DMS53 (cell line): ENCODE measurements around the gene BAD.
"Not testable (repeated sequence)": the region's sequence is repeated elsewhere in the genome, so short reads cannot be mapped to it uniquely, and the experiment has no call there.

Experiments used
- DNase-seq: peaks from one replicate; lab custom pipeline; 2025; lab: John Stamatoyannopoulos, UW

Gene BAD

DNA sequence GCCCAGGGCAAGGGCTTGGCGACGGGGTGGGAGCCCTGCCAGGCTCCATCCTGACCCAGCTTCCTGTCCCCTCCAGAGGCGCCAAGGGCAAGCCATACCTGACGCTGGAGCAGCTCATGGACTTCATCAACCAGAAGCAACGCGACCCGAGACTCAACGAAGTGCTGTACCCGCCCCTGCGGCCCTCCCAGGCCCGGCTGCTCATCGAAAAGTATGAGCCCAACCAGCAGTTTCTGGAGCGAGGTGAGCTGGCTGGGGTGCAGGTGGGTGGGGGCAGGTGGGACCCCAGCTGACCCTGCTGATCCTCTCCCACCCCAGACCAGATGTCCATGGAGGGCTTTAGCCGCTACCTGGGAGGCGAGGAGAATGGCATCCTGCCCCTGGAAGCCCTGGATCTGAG lies 28.2 kb downstream of the BAD start:
- DNase-seq = no peak

DNA sequence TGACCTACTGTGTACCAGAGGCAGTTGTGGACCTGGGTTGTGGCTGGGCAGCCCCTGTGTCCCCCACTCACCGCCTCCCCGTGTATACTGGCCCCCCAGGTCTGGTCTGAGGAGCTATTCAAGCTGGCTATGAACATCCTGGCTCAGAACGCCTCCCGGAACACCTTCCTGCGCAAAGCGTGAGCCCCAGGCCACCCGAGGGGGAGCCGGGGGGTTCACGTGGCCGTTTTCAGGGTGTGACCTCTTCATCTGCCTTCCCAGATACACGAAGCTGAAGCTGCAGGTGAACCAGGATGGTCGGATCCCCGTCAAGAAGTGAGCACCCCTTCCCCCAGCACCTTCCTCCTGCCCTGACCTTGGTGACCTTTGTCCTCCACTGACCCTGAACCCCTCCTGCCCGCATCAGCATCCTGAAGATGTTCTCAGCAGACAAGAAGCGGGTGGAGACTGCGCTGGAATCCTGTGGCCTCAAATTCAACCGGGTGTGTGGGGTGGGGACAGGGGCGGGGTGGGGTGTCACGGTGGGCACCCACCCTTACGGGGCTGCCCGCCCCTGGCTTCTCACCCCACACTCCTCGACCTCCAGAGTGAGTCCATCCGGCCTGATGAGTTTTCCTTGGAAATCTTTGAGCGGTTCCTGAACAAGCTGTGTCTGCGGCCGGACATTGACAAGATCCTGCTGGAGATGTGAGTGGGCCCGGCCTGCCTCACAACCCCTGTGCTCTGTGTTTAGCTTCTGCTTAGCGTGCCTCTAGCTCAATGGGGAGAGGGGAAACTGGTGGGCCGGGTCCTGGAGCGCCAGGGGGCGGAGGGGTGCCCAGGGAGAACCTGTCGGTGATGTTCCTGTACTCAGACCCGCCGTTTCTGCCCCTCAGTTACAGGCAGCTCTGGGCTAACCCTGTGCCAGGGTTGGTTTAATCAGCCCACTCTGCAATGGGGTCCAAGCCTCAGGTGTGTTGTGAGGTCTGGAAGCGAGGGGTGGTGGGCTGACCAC lies 29.0 kb downstream of the BAD start:
- no peak for DNase-seq

DNA sequence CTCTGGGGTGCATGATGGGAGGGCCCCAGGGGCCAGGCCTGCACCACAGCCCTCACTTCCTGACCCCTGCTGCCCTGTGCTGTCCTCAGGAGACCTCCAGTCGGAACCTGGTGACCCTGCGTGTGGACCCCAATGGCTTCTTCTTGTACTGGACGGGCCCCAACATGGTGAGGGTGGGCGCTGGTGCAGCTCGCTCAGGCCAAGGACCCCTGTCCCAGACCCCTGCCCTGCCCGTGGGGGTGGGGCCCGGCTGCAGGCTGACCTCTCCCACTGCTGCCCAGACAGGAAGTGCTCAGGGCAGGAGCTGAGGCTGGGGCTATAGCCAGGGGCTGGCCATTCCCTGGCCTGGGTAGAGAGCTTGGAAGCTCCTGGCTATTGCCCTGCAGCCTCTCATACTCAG lies 30.1 kb downstream of the BAD start:
- no peak for DNase-seq

DNA sequence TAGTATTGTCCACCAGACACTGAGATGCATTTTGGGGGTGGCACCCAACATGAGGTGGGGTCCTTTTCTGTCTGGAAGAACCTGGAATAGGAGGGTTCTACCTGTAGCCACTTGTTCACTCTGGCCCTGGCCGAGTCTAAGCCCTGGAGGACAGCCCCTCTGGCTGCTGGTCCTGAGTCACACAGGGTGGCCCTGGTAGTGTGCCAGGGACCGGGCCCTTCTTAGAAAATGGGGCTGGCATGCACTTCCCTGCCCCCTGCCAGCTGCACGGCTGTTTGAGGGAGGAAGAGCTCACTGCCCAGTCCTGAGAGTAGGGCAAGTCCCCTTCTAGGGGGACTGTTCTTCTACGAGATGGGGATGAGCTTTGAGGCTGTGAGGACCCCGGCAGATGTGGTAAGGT lies 31.0 kb downstream of the BAD start:
- no peak for DNase-seq

DNA sequence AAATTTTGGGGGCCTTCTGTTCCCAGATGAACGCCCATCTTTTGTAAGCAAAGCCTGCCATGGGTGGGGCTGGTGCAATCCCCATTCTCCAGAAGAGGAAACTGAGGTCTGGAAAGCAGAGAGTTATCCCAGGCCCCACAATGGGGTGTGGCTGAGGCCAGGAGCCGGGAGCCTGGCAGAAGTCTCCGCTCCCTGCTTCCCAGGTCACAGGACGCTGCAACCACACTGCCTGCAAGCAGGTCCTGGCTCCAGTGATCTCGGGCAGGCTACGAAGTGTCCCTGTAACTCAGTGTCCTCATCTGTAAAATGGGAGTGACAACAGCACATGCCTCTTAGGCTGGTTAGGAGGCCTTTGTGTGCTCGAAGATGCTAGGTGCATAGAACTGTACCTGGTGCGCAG lies 31.4 kb downstream of the BAD start:
- no peak for DNase-seq

DNA sequence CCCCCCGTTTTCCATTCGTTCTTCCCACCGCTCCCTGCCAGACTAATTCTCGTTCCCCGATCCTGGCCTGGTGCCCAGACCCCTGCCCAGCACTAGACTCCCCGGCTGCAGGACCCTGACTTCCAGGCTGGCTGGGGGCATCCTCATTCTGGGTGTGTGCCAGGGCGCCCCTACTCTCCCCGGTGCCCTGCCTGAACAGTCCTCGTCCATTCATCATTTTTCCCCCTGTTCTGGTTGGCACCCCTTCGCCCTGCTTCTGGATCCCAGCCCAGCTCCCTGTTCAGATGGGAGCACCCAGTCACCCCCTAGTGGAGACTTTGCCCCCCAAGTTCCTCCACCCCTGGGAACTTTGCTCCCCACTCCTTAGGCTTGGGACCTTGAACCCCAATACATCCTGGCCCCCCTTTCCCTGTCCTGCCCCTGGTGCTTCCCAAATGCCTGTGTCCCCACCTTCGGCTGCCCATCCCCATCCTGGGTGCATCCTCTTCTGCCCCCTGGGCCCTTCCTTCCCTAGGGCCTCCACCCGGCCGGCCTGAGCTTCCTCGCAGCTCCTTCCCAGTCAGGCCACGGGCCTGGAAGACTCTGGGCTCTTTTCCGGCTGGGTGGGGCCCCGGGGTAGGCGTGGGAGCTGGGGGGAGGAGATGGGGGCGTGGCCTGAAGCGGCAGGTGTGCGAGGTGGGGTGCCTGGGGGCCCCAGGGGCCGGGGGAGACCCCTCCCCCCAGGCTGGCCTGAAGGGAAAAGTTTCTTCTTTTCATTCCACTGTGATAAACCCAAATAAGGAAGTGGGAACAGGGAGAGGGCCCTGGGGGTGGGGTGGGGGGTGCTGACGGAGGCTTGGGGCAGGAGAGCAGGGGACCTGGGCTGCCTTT lies 32.2 kb downstream of the BAD start:
- DNase-seq = peak; percentile 64

DNA sequence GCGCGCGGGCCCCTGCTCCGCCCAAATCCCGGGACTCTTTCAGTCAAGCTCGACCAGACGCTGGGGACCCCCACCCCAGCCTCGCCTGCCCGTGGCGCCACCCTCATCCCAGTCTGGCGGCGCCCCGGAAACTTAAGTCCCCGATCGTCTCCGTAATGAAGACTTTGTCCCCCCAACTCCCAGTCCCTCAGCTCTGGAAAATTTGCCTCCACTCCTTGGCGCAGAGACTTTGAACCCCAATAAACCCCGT lies 32.8 kb downstream of the BAD start:
- no peak for DNase-seq

DNA sequence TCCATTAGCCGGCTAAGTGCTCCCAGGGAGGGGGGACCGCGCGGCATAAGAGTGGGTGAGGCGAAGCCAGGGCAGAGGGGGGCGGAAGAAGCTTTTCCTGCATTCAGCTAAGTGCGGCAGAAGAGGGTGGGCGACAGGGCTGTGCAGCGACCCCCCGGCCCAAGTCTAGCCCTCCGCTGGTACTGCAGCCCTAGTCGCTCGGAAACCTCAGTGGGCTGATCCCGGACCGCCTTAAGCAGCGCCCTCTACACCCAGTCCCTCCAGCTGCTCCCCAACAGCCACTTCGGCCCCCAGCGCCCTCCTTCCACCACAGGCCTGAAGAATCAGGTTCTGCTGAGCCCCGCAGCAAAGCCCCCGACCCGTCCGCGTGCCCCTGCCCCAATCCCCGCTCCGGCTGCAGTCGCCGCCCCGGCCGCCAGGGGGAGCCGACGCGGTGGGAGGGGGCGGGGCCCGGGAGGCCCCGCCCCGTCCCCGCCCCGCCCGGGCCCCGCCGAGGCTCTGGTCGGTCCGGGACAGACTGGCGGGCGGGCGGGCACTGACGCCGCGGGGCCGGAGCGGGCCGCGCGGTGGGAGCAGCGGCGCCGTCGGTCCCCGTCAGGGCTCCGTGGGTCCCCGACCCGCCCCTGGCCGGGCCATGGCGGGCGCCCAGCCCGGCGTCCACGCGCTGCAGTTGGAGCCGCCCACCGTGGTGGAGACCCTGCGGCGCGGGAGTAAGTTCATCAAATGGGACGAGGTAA lies 33.3 kb downstream of the BAD start, which contains the start of gene PLCB3:
Gene PLCB3, plus strand, starts transcription at position 515 of the 737 bp plus-strand sequence. Its CDS starts 120 bp downstream, at position 635.
- DNase-seq = peak; percentile 77

DNA sequence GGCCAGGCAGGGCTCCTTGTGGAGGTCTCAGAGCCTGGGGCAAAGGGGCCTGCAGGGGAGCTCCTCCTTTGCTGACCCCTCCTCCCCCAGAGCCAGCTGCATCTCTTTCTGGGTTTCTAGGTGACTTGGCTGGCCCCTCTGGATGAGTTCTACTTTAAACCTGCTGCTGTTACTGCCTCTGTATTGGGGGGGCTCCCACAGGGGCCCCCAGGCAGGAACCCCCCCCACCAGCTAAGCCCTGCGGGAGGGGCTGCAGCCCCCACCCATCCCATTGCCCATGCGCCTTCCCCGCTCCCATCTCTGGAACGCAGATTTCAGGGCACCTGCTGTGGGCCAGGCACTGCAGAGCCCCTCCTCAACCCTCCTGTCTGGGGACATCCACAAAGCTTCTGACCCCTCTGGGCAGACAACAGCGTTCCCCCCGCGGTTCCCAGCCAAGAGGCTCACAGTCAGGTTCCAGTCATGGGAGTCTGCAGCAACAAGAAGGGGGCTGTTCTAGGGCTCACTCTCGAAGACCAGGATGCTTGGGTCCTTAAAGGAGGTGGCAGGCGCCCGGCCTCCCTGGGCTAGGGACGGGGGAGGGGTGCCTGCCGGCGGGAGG lies 34.0 kb downstream of the BAD start:
- peak; percentile 69 for DNase-seq

DNA sequence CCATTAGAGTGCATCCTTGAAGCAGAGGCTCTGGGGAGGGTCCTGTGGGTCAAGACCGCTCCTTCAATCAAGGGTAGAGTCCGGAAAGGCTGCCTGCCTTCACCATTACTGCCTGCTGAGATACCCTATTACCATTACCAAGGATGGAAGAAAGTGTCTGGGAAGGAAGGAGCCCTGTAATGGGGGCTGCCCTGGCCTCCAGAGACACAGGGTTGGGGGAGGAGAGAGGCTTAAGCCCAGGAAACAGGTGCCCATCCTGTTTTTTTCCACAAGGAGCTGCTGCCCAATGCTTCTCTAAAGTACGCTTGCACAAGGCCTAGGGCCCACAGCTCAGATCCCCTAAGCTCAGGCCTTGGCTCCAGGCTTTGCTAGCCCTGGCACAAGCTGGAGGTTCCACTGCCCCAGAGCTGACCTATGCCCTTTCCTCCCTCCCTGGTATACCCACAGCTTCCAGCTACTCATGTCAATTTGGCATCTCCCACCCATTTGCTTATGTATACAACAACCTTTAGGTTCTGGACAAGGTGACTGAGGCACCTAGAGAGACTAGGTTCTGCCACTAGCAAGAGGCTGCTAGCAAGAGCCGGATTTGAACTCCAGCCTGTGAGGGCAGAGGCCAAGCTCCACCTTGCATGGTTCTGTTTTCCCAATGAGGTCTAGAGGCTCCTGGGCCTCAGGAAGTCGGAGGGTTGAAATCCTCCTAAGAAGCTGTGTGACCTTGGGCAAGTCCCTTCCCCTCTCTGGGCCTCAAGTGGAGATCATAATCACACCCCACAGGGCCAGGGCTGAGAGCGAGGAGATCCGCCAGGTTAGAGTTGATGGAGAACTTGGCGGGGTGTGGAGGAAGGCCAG lies 34.7 kb downstream of the BAD start:
- DNase-seq = peak; percentile 32

DNA sequence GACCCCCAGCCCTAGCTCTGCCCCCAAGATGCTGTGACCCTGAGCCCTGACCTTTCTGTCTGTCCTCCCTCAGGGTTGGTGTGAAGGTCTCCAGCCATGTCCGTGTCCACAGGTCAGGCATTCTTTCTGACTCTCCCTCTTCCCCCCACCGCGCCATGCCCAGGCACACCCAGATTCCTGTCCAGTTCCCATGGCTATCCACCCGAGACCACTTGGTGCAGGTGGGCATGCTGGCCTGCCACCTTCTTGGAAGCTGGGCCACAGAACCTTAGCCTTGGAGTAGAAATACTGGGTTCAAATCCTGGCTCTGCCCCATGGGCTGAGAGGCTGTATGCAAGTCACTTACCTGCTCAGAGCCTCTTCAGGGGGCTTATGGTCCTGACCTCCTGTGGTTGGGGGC lies 35.4 kb downstream of the BAD start:
- DNase-seq = no peak

DNA sequence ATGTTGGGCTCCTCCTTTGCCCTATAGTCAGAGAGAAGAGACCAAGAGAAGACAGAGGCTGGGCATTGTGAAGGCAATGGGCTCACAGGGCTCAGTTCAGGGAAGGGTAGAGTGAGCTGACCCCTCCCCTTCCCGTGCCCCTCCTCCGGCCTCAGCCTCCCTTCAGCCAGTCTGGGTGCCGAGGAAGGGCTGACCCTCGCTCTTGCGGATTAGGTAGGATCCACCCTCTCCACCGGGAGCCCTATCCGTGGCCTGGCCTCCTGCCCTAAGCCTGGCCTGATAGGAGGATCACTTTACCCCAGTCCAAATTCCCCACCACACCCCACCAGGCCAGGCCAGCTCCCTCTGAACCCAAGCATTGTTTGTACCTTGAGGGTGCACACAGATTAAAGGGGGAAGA lies 35.9 kb downstream of the BAD start:
- no peak for DNase-seq

DNA sequence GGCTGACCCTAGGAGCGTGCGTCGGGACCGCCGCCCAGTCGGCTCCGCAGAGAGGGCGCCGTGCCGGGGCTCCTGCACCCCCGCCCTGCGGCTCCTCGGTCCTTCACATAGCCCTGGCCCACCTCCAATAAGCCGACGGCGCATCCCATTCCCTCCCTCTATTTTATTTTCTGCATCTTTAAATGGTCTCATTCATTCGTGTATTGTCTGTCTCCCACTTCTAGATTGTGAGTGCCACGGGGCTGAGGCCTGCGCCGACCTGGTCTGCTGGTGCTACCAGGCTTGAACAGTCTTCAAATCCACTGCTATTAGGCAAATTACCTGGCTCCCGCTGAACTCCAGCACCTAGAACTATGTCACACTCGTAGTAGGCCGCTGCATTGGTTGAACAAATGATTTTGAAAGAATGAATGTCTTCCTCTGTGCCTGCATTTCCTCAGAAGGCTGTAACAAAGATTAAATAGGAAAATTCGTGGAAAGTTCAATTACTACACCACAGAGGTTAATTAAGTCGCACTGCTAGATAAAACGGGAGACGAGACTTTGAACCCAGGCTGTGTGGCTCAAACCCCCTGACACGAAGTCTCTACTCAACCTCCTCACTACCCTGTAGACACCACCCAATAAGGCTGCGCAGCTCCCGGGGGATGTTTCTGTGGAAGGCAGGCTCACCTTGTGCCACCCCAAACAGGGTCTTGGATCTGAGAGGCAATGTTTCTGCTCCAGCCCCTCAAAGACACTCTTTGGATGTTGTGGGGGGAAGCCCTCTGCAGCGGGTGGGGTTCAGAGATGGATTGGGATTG lies 36.5 kb downstream of the BAD start:
- DNase-seq = peak; percentile 59

DNA sequence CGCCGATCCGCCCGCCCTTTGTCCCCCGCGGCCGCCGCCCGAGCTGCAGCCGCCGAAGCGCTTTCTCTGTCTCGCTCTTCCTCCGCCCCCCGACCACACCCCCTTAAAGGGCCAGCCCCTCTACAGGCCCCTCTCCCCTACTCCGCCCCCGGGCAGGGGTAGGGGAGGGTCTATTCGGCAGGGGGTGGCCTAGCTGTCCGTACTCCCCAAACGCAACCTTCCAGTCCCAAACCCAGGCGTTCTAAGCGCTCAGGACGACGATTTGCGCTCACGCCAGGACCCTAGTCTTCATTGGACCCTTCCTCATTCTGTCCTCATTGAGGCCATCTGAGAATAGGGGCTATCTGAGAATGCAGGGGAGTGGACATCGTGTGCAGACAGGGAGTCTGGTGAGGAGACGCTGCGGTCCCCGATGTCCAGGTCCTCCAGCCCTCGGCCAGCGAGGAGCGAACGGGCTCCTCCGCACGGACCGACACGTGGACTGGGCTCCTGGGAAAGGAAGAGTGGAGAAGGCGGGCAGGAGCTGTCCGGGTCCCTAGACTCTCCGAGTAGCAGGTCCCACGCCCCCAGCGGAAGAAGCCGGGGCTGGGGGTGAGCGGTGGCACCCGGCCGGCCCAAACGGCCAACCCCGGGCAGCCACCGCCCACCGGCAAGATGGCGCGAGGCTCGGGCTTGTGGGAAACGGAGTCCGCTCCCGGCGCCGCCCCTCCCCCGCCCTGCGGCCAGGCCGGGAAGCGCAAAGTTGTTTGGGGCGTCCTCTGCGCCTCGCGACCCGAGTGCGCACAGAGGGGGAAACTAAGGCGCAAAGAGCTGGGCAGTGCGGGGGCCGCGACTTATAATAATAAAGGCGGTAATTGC lies 37.4 kb downstream of the BAD start, which contains the start of gene PPP1R14B:
Gene PPP1R14B, minus strand, starts transcription at position 73 of the 858 bp plus-strand sequence. CDS start 270 bp downstream, outside the sequence.
- DNase-seq = peak; percentile 97

DNA sequence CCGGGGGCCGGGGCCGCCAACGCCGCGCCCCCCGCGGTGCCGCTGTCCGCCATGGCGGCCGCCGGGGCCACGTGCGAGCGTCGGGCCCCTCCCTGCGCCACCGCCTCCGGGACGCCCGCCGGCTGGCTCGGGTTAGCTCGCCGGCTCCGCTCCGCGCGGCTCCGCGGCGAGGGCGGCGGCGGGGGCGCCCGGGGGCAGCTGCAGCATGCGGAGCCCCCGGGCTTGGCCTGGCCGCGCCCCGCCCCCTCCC lies 37.9 kb downstream of the BAD start:
- not testable (repeated sequence) for DNase-seq

DNA sequence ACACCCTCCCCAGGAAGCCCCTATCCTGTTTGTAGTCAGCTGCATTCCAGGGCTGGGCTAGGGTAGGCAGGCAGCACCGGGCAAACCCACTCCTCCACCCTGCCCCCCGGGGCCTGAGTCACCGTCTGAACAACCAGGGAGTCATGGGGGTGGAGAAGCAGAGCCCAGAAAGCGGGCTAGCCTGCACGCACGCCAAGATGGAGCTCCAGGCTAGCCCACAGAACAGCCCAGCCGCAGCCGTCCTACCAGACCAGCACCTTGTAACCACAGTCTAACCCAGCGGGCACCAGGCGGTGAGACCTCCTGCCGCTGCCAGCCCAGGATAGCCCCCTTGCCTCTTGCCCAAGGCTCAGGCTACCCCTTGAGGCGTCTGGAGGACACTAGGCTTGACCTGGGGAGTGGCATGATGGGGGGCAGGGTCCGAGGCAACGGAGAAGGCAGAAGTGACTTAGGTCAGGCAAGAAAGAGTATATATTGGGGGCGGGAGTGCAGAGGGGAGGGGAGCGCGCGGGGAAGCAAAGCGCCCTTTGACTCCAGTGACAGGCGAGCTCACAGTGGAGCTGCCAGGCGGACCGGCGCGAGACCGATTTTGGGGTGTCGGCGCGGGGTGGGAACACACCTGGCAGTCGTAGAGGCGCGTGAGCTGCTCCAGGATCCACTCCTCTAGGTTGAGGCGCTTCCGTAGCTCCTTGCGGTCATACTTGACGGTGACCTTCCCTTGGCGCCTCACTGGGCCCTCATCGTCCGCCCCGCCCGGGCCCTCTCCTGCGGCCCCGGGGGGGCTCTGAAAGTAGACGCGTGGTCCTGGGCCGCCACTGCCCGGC lies 38.5 kb downstream of the BAD start:
- DNase-seq = peak; percentile 93

DNA sequence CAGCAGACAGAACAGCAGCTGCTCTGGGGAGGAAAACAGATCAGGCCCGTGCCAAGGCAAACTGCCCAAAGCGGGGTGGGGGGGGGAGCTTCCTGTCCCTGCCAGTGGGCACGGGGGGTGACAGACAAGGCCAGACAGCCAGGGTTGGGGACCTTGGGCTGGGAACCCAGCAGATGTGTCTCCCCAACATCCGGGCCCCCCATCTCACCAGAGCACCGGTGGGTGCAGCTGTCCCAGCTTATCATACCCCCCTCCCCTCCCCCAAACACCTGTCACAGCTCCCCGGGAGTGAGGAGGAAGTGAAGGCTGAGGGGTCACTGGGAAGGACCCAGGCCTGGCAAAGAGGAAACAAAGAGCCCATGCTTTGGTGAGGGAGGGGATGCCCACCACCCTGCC lies 39.1 kb downstream of the BAD start:
- DNase-seq = peak; percentile 84

DNA sequence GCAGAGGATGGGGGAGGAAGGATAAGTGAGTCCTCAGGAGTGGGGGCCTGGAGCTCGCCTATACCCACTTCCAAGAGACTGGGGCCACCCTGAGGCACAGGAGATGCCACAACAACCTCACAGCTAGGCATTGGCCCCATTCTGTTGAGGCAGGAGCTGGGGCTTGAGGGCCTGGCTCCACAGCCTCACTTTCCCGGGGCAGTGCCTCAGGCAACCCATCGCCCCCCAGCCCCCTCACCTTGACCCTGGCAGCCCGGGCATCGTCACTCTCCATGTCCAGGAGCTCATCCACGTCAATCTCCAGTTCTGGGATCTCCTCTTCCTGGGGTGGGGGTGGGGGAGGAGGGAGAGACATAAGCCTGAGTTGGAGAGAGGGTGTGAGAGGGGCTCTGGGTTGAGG lies 39.5 kb downstream of the BAD start:
- peak; percentile 46 for DNase-seq
